ENCODE results near the gene MAML2. TPM values are rescaled to one million over a fixed set of nuclear protein-coding genes. Genes with fewer than 3 reads are reported as not detected.

The MAML2 gene
- total RNA-seq, 1 experiment from 2014 or later, result 2.7 TPM

- H3K23me2 ChIP-seq (ENCODE audit: insufficient read length, low read depth, low read length, poor library complexity, severe bottlenecking), result no peaks in the 10 kb centered on the region
- Mint-ChIP-seq H3K9me3 (no peaks in the 10 kb centered on the region; a peak in 1 of 5 replicates), H3K4me3 (peak overlapping the region; percentile 68 to 72), H3K4me1 (peaks cover 18 to 22% of the 10 kb centered on the region in 2 experiments), H3K27ac (peak overlapping the region; percentile 96 to 98 (median 97)), H3K27me3 (ENCODE audit: low read depth) (no peaks in the 10 kb centered on the region), H3K36me3 (ENCODE audit: insufficient read depth in 1 of 3, low read depth in 3 of 3) (no peaks in the 10 kb centered on the region)
- no peak overlapping the region for H2AK5ac ChIP-seq (ENCODE audit: insufficient read length, low read length)
- H3K9me3 ChIP-seq (ENCODE audit: control insufficient read depth, low read depth, low read length), result no peaks in the 10 kb centered on the region
- peak overlapping the region; percentile 78 for H3K4me2 ChIP-seq (ENCODE audit: insufficient read depth, insufficient read length, low read length)
- no peaks in the 10 kb centered on the region for H3K27me3 ChIP-seq (ENCODE audit: insufficient read depth, low read length)
- peak overlapping the region; percentile 95 for H3K18ac ChIP-seq (ENCODE audit: insufficient read length, low read depth, low read length)
- peak overlapping the region; percentile 67 for H3K9ac ChIP-seq (ENCODE audit: extremely low read depth, insufficient read length, low read length)
- no peaks in the 10 kb centered on the region for H3K79me1 ChIP-seq (ENCODE audit: insufficient read depth, low read depth, low read length, poor library complexity, severe bottlenecking)
- no CpG with 5 or more reads among the region's 19 CpGs for WGBS (ENCODE audit: extremely low coverage, insufficient read length, low lambda C conversion rate)
- no peak overlapping the region for H4K91ac ChIP-seq (ENCODE audit: insufficient read length, low read depth, low read length)
- peak; percentile 94 for DNase-seq
- peak overlapping the region; percentile 91 for H3K27ac ChIP-seq (ENCODE audit: insufficient read length, low read depth, low read length)
- H4K8ac ChIP-seq (replicated peaks; ENCODE audit: insufficient read length, low read depth, low read length), result no peak overlapping the region
- H3K79me2 ChIP-seq (ENCODE audit: insufficient read depth, low read length), result no peaks in the 10 kb centered on the region
- H3K23ac ChIP-seq (ENCODE audit: insufficient read length, low read depth, low read length), result no peak overlapping the region
- no peak for TF ChIP-seq CTCF (conservative IDR thresholded peaks at IDR 0.05)
- H2BK12ac ChIP-seq (ENCODE audit: insufficient read length, low read depth, low read length), result no peak overlapping the region
- H2BK5ac ChIP-seq (ENCODE audit: insufficient read length, low read length), result peak overlapping the region; percentile 29
- H3T11ph ChIP-seq (ENCODE audit: low read length), result no peak overlapping the region
- no peak overlapping the region for H3K56ac ChIP-seq (ENCODE audit: insufficient read length, low read depth, low read length)
- no peak overlapping the region for H2AFZ ChIP-seq (ENCODE audit: low read length)
- H3K14ac ChIP-seq (ENCODE audit: insufficient read depth, low read length), result peak overlapping the region; percentile 90
- H2BK15ac ChIP-seq (ENCODE audit: low read depth, low read length), result no peak overlapping the region
- H2BK120ac ChIP-seq (ENCODE audit: low read depth, low read length, poor library complexity, severe bottlenecking), result peak overlapping the region; percentile 88
- no peaks in the 10 kb centered on the region for H4K20me1 ChIP-seq (ENCODE audit: control insufficient read depth, insufficient read depth, insufficient read length)
- peaks cover 6% of the 10 kb centered on the region; the same call in 1 of the 2 replicates for H3K4me1 ChIP-seq (ENCODE audit: insufficient read depth, low read length)
- H2BK20ac ChIP-seq (ENCODE audit: low read depth, low read length, poor library complexity, severe bottlenecking), result no peak overlapping the region
- H4K5ac ChIP-seq (ENCODE audit: insufficient read length, low read depth, low read length), result no peak overlapping the region
- no peak overlapping the region; the same call in 1 of the 2 replicates for H3K4ac ChIP-seq (ENCODE audit: low read depth, low read length)
Measured at GRCh38 chr11:96242971-96243647, 99.9 kb downstream of the MAML2 start.
